Mesenchymal stem cell (in vitro differentiated cells and primary cell): Measurements from ENCODE around the gene CLDN14.

ENCODE experiments used
- DNase-seq: peaks from one replicate; pipeline ENCODE4 v3.0.0-alpha.2; 2013
- H2AFZ ChIP-seq: one replicate; pipeline ENCODE4 v1.6.1; 2013; ENCODE audit warnings: low read depth, mild to moderate bottlenecking, control low read depth, inconsistent platforms, low read length, moderate library complexity
- H2AK5ac ChIP-seq: 2 replicates; pipeline ENCODE4 v1.6.1; 2013; ENCODE audit warnings: low read length, moderate library complexity, mild to moderate bottlenecking, inconsistent platforms; ENCODE audit not compliant: severe bottlenecking
- H2BK120ac ChIP-seq: one replicate; pipeline ENCODE4 v1.6.1; 2013; ENCODE audit warnings: low read depth, mild to moderate bottlenecking, inconsistent platforms, low read length, moderate library complexity
- H2BK12ac ChIP-seq, 2 experiments: one replicate each; pipeline ENCODE4 v1.6.1; 2013; ENCODE audit warnings: inconsistent platforms in 2 of 2, low read length in 2 of 2, mild to moderate bottlenecking in 2 of 2, moderate library complexity in 2 of 2, control low read depth in 1 of 2
- H2BK15ac ChIP-seq: one replicate; pipeline ENCODE4 v1.6.1; 2013; ENCODE audit warnings: mild to moderate bottlenecking, low read depth, inconsistent platforms; ENCODE audit not compliant: poor library complexity, severe bottlenecking
- H2BK5ac ChIP-seq: 2 replicates; pipeline ENCODE4 v1.6.1; 2013; ENCODE audit warnings: low read depth, mild to moderate bottlenecking, low read length, control low read depth, inconsistent platforms; ENCODE audit not compliant: poor library complexity, severe bottlenecking
- H3K14ac ChIP-seq, 2 experiments: one replicate each; pipeline ENCODE4 v1.6.1; 2013; ENCODE audit warnings: inconsistent platforms in 2 of 2, low read length in 2 of 2, control low read depth in 1 of 2, mild to moderate bottlenecking in 1 of 2, moderate library complexity in 1 of 2
- H3K18ac ChIP-seq, 2 experiments: one replicate each; pipeline ENCODE4 v1.6.1; 2013; ENCODE audit warnings: inconsistent platforms in 2 of 2, low read length in 2 of 2, control low read depth in 1 of 2, low read depth in 1 of 2, mild to moderate bottlenecking in 1 of 2
- H3K23ac ChIP-seq, 2 experiments: one replicate each; pipeline ENCODE4 v1.6.1; 2013; ENCODE audit warnings: inconsistent platforms in 2 of 2, low read length in 2 of 2, mild to moderate bottlenecking in 2 of 2, moderate library complexity in 2 of 2, control low read depth in 1 of 2
- H3K27ac ChIP-seq: 2 replicates; pipeline ENCODE4 v1.5.1; 2013; ENCODE audit warnings: mild to moderate bottlenecking, moderate library complexity, low read length, control low read depth, inconsistent platforms; ENCODE audit not compliant: poor library complexity, severe bottlenecking
- H3K27me3 ChIP-seq, 2 experiments: 2 replicates each; pipeline versions ENCODE4 v1.6.1 to v1.7.0; 2013; ENCODE audit warnings: low read length in 2 of 2, mild to moderate bottlenecking in 2 of 2, moderate library complexity in 2 of 2, control low read depth in 1 of 2, inconsistent platforms in 1 of 2; ENCODE audit not compliant: control insufficient read depth in 1 of 2, insufficient read depth in 1 of 2
- H3K36me3 ChIP-seq, 2 experiments: 2 replicates each; pipeline versions ENCODE4 v1.6.1 to v1.7.0; 2013; ENCODE audit warnings: low read length in 2 of 2, control low read depth in 1 of 2, inconsistent platforms in 1 of 2, low read depth in 1 of 2, mild to moderate bottlenecking in 1 of 2; ENCODE audit not compliant: insufficient read depth in 2 of 2, control insufficient read depth in 1 of 2
- H3K4ac ChIP-seq, 2 experiments: one replicate each; pipeline ENCODE4 v1.6.1; 2013; ENCODE audit warnings: inconsistent platforms in 2 of 2, low read length in 2 of 2, mild to moderate bottlenecking in 2 of 2, moderate library complexity in 2 of 2, control low read depth in 1 of 2, low read depth in 1 of 2
- H3K4me1 ChIP-seq: 2 replicates; pipeline ENCODE4 v1.6.1; 2013; ENCODE audit warnings: low read depth, low read length, control low read depth; ENCODE audit not compliant: control insufficient read depth, insufficient read depth
- H3K4me2 ChIP-seq: 2 replicates; pipeline ENCODE4 v1.6.1; 2013; ENCODE audit warnings: low read length, mild to moderate bottlenecking, inconsistent platforms; ENCODE audit not compliant: poor library complexity, severe bottlenecking
- H3K4me3 ChIP-seq, 2 experiments: 2 replicates each; pipeline versions ENCODE4 v1.5.1 to v1.7.0; 2013; ENCODE audit warnings: low read length in 2 of 2, mild to moderate bottlenecking in 2 of 2, control low read depth in 1 of 2, low read depth in 1 of 2; ENCODE audit not compliant: insufficient read depth in 1 of 2
- H3K79me1 ChIP-seq: replicated peaks from 2 replicates; pipeline ENCODE4 v1.6.1; 2013; ENCODE audit warnings: mild to moderate bottlenecking, control low read depth, low read length, inconsistent platforms; ENCODE audit not compliant: poor library complexity, severe bottlenecking
- H3K9ac ChIP-seq: 2 replicates; pipeline ENCODE4 v1.7.0; 2013; ENCODE audit warnings: mild to moderate bottlenecking, low read length, moderate library complexity
- H3K9me3 ChIP-seq: 2 replicates; pipeline ENCODE4 v1.7.0; 2013; ENCODE audit warnings: mild to moderate bottlenecking, low read length; ENCODE audit not compliant: control insufficient read depth
- H4K8ac ChIP-seq: one replicate; pipeline ENCODE4 v1.6.1; 2013; ENCODE audit warnings: inconsistent platforms, mild to moderate bottlenecking, low read length, moderate library complexity
- H4K91ac ChIP-seq: one replicate; pipeline ENCODE4 v1.6.1; 2013; ENCODE audit warnings: mild to moderate bottlenecking, low read length, inconsistent platforms
- WGBS: methylation state at CpG from one replicate; pipeline ENCODE4 v1.1.7; 2013; ENCODE audit warnings: mixed read lengths; 5-methylcytosine and 5-hydroxymethylcytosine counted together

The CLDN14 gene

GRCh38 chr21:36499578-36500471 is 19.9 kb upstream of the CLDN14 start:
- Histone ChIP-seq H2BK5ac (no peak overlapping the region), H2BK120ac (no peak overlapping the region), H4K91ac (no peak overlapping the region), H3K4ac (no peak overlapping the region), H3K4me2 (no peak overlapping the region), H3K36me3 (no peaks in the 10 kb centered on the region), H2AFZ (no peak overlapping the region), H3K79me1 (no peaks in the 10 kb centered on the region), H2BK15ac (no peak overlapping the region), H3K4me3 (peak overlapping the region in 1 of 2 experiments; percentile 34), H3K14ac (no peak overlapping the region), H4K8ac (no peak overlapping the region), H3K27me3 (peaks cover 5% of the 10 kb centered on the region in 2 experiments), H3K23ac (no peak overlapping the region), H3K9me3 (no peaks in the 10 kb centered on the region), H3K9ac (peak overlapping the region; percentile 66), H3K27ac (no peak overlapping the region), H3K18ac (no peak overlapping the region), H2BK12ac (no peak overlapping the region), H3K4me1 (peaks cover 4% of the 10 kb centered on the region), H2AK5ac (no peak overlapping the region)
- no peak for DNase-seq
- 86% methylated on average over 22 of the region's 25 CpGs for WGBS

- Histone ChIP-seq H2BK12ac (no peak overlapping the region), H2AFZ (no peak overlapping the region), H3K4me2 (no peak overlapping the region), H2BK5ac (no peak overlapping the region), H4K8ac (no peak overlapping the region), H2BK120ac (no peak overlapping the region), H4K91ac (no peak overlapping the region), H3K23ac (no peak overlapping the region), H2AK5ac (no peak overlapping the region), H3K9ac (no peak overlapping the region), H3K4me1 (no peaks in the 10 kb centered on the region), H3K18ac (no peak overlapping the region), H3K79me1 (no peaks in the 10 kb centered on the region), H3K27ac (no peak overlapping the region), H3K27me3 (peaks cover 10 to 16% of the 10 kb centered on the region in 2 experiments), H2BK15ac (no peak overlapping the region), H3K14ac (no peak overlapping the region), H3K4me3 (no peak overlapping the region), H3K9me3 (no peaks in the 10 kb centered on the region), H3K4ac (no peak overlapping the region), H3K36me3 (no peaks in the 10 kb centered on the region)
- no peak for DNase-seq
- WGBS: 86% methylated on average over 8 of the region's 8 CpGs
Measured at GRCh38 chr21:36494557-36494956, 14.6 kb upstream of the CLDN14 start.

- 92% methylated on average over 16 of the region's 16 CpGs for WGBS
Measured at GRCh38 chr21:36491209-36491910, 11.4 kb upstream of the CLDN14 start.

GRCh38 chr21:36489776-36490165 is 9.8 kb upstream of the CLDN14 start:
- Histone ChIP-seq H3K27ac (no peak overlapping the region), H3K14ac (no peak overlapping the region), H3K79me1 (no peaks in the 10 kb centered on the region), H3K18ac (no peak overlapping the region), H3K9ac (no peak overlapping the region), H2AK5ac (no peak overlapping the region), H2BK5ac (no peak overlapping the region), H3K27me3 (peaks cover 6 to 10% of the 10 kb centered on the region in 2 experiments), H4K8ac (no peak overlapping the region), H2AFZ (no peak overlapping the region), H3K4me3 (no peak overlapping the region), H4K91ac (no peak overlapping the region), H3K4me1 (no peaks in the 10 kb centered on the region), H3K9me3 (no peaks in the 10 kb centered on the region), H2BK120ac (no peak overlapping the region), H3K4ac (no peak overlapping the region), H3K4me2 (no peak overlapping the region), H3K23ac (no peak overlapping the region), H2BK12ac (no peak overlapping the region), H3K36me3 (peaks cover 0 to 4% of the 10 kb centered on the region in 2 experiments), H2BK15ac (no peak overlapping the region)
- no peak for DNase-seq
- 95% methylated on average over 6 of the region's 7 CpGs for WGBS

More at GRCh38 chr21:36491209-36491910, 11.4 kb upstream of the CLDN14 start:
- no peak overlapping the region for H3K18ac ChIP-seq
- H2AFZ ChIP-seq: no peak overlapping the region
- H2BK12ac ChIP-seq: no peak overlapping the region
- no peaks in the 10 kb centered on the region for H3K79me1 ChIP-seq
- no peak overlapping the region for H3K27ac ChIP-seq
- no peak overlapping the region for H2BK5ac ChIP-seq
- no peak overlapping the region for H2BK15ac ChIP-seq
- no peak overlapping the region for H3K23ac ChIP-seq
- no peak overlapping the region for H3K4me2 ChIP-seq
- no peak overlapping the region for H2BK120ac ChIP-seq
- no peak overlapping the region for H3K4ac ChIP-seq
- H3K27me3 ChIP-seq: peaks cover 6 to 16% of the 10 kb centered on the region in 2 experiments
- no peak for DNase-seq
- no peak overlapping the region for H4K8ac ChIP-seq
- H3K4me1 ChIP-seq: no peaks in the 10 kb centered on the region
- H3K4me3 ChIP-seq: peak overlapping the region in 1 of 2 experiments; percentile 55
- H2AK5ac ChIP-seq: no peak overlapping the region
- H3K9me3 ChIP-seq: no peaks in the 10 kb centered on the region
- H4K91ac ChIP-seq: no peak overlapping the region
- peak overlapping the region; percentile 62 for H3K9ac ChIP-seq
- no peak overlapping the region for H3K14ac ChIP-seq
- peaks cover 0 to under 1% of the 10 kb centered on the region in 2 experiments for H3K36me3 ChIP-seq
